Endothelial cell of umbilical vein (primary cell): ENCODE results near the gene SP3. TPM values are rescaled to one million over a fixed set of nuclear protein-coding genes. Genes with fewer than 3 reads are reported as not detected.

Experiments
- BruUV-seq: library from RNA; stranded (reverse); fragments of 400-500 nt; replicated peaks from 2 replicates; lab custom pipeline; 2021; lab: Mats Ljungman, UMichigan
- CTCF ChIA-PET: fragments of 300-600, 350-600 bp; sonication (Branson Sonifier 250); formaldehyde crosslinking; loops from one replicate; lab custom pipeline; 2021; ENCODE audit warnings: antibody characterized with exemption, inconsistent platforms; lab: Charles Lee
- POLR2A ChIA-PET: fragments of 300-600, 350-600 bp; sonication (Branson Sonifier 250); formaldehyde crosslinking; loops from one replicate; lab custom pipeline; 2021; ENCODE audit warnings: antibody characterized with exemption, inconsistent platforms; lab: Charles Lee
- DNase-seq: peaks from one replicate; pipeline ENCODE4 v3.0.0-alpha.2; 2011; ENCODE audit warnings: low read depth, low spot score
- FAIRE-seq: peaks from 2 replicates; lab custom pipeline; 2011; peaks lifted over from hg19 to GRCh38; lab: Jason Lieb, UNC
- H2AFZ ChIP-seq: 2 replicates; pipeline ENCODE4 v1.6.0; 2012; ENCODE audit warnings: low read depth, low read length, control low read depth, inconsistent platforms
- H3K27ac ChIP-seq: 2 replicates; pipeline ENCODE4 v1.5.1; 2011; ENCODE audit warnings: low read depth, mild to moderate bottlenecking, control low read depth, low read length, moderate library complexity; ENCODE audit not compliant: insufficient read depth
- H3K27me3 ChIP-seq, 2 experiments: 2 replicates each; pipeline versions ENCODE4 v1.6.0 to v1.6.1; 2011; ENCODE audit warnings: low read length in 2 of 2, mixed read lengths in 1 of 2; ENCODE audit not compliant: control insufficient read depth in 2 of 2, insufficient read depth in 2 of 2
- H3K36me3 ChIP-seq, 2 experiments: 2 replicates in 1 of 2; 3 replicates in 1 of 2; pipeline ENCODE4 v1.5.1; 2011; ENCODE audit warnings: low read length in 2 of 2, mild to moderate bottlenecking in 1 of 2, moderate library complexity in 1 of 2; ENCODE audit not compliant: control insufficient read depth in 2 of 2, insufficient read depth in 2 of 2; ENCODE audit errors: extremely low read depth in 1 of 2
- H3K4me1 ChIP-seq: 3 replicates; pipeline ENCODE4 v1.5.1; 2011; ENCODE audit warnings: mild to moderate bottlenecking, low read length; ENCODE audit not compliant: control insufficient read depth, insufficient read depth; ENCODE audit errors: extremely low read depth
- H3K4me2 ChIP-seq: 2 replicates; pipeline ENCODE4 v1.6.1; 2011; ENCODE audit warnings: low read length, control low read depth, mixed read lengths; ENCODE audit not compliant: insufficient read depth
- H3K4me3 ChIP-seq, 3 experiments: fragments of 200-600 bp in 1 of 3; sonication (generic), shearing (Covaris generic) in 1 of 3; replicated peaks in 1 of 3; 2 replicates each; pipeline ENCODE4 v1.5.1; 2011 to 2016; ENCODE audit warnings: control low read depth in 3 of 3, low read length in 3 of 3, mild to moderate bottlenecking in 2 of 3, inconsistent platforms in 1 of 3, low read depth in 1 of 3, moderate library complexity in 1 of 3; ENCODE audit not compliant: insufficient read depth in 1 of 3
- H3K79me2 ChIP-seq: 2 replicates; pipeline ENCODE4 v1.6.0; 2012; ENCODE audit warnings: low read length, inconsistent platforms; ENCODE audit not compliant: control insufficient read depth, insufficient read depth
- H3K9ac ChIP-seq: replicated peaks from 2 replicates; pipeline ENCODE3; 2011; ENCODE audit warnings: low read length, control low read depth; ENCODE audit not compliant: insufficient read depth; ENCODE audit errors: extremely low read depth
- H3K9me1 ChIP-seq: replicated peaks from 3 replicates; pipeline ENCODE4 v1.6.0; 2011; ENCODE audit warnings: mild to moderate bottlenecking, low read length; ENCODE audit not compliant: control insufficient read depth, insufficient read depth; ENCODE audit errors: extremely low read depth
- H3K9me3 ChIP-seq: replicated peaks from 2 replicates; pipeline ENCODE4 v1.5.1; 2012; ENCODE audit warnings: low read length, inconsistent platforms; ENCODE audit not compliant: control insufficient read depth, insufficient read depth
- H4K20me1 ChIP-seq: replicated peaks from 2 replicates; pipeline ENCODE3; 2011; ENCODE audit warnings: mild to moderate bottlenecking, low read length; ENCODE audit not compliant: control insufficient read depth, insufficient read depth; ENCODE audit errors: extremely low read depth
- CTCF ChIP-seq, 2 donors: IDR thresholded peaks; 1 replicate in 1 of 2; 2 replicates in 1 of 2; pipeline ENCODE4 v1.5.1; 2011; ENCODE audit warnings: low read length in 2 of 2, mild to moderate bottlenecking in 2 of 2, moderate library complexity in 2 of 2, control low read depth in 1 of 2, inconsistent platforms in 1 of 2, low read depth in 1 of 2; ENCODE audit not compliant: insufficient read depth in 1 of 2; ENCODE audit errors: extremely low read depth in 1 of 2
- EZH2 ChIP-seq: IDR thresholded peaks from 2 replicates; pipeline ENCODE4 v1.6.1; 2012; ENCODE audit warnings: borderline replicate concordance, low read depth, mild to moderate bottlenecking, moderate library complexity, low read length, inconsistent platforms; ENCODE audit not compliant: severe bottlenecking
- FOS ChIP-seq: IDR thresholded peaks from 2 replicates; pipeline ENCODE4 v1.6.1; 2011; ENCODE audit warnings: mild to moderate bottlenecking, low read length, moderate library complexity, borderline replicate concordance; ENCODE audit not compliant: insufficient read depth
- GATA2 ChIP-seq: IDR thresholded peaks from 2 replicates; pipeline ENCODE4 v1.7.0; 2011; ENCODE audit warnings: low read depth, mild to moderate bottlenecking, moderate library complexity, mixed read lengths, low read length; ENCODE audit not compliant: insufficient read length, insufficient read depth
- JUN ChIP-seq: IDR thresholded peaks from 2 replicates; pipeline ENCODE4 v1.6.1; 2011; ENCODE audit warnings: borderline replicate concordance, low read depth; ENCODE audit not compliant: insufficient read length, insufficient read depth
- MAX ChIP-seq: IDR thresholded peaks from 2 replicates; pipeline ENCODE4 v1.6.1; 2011; ENCODE audit not compliant: insufficient read depth, insufficient read length
- MYC ChIP-seq: IDR thresholded peaks from one replicate; pipeline ENCODE4 v1.6.1; 2011; ENCODE audit warnings: mild to moderate bottlenecking, low read depth, low read length
- POLR2A ChIP-seq: IDR thresholded peaks from 2 replicates; pipeline ENCODE4 v1.6.1; 2012; ENCODE audit warnings: low read depth, mild to moderate bottlenecking, control low read depth, low read length
- POLR2AphosphoS5 ChIP-seq: IDR thresholded peaks from 2 replicates; pipeline ENCODE4 v1.6.1; 2012; ENCODE audit warnings: low read depth, mild to moderate bottlenecking, control low read depth, low read length, moderate library complexity; ENCODE audit not compliant: insufficient read depth
- dilution Hi-C: fragments of 300-500 bp; cut with MboI; formaldehyde crosslinking; loops from one replicate; pipeline ENCODE4 v1.15.0; 2019; ENCODE audit warnings: low sequenced_read_pairs; ENCODE audit not compliant: extremely low pct_ligation_motif_present
- intact Hi-C: fragments of 100-400 bp; cut with micrococcal nuclease; formaldehyde crosslinking; loops from one replicate; pipeline ENCODE4 v1.10.0; 2022
- polyA plus RNA-seq, 4 experiments: library from polyadenylated mRNA; depleted of rRNA in 3 of 4; stranded (reverse) in 3 of 4; unstranded in 1 of 4; fragments of >200 nt; gene quantifications; 2 replicates each; pipeline versions ENCODE4 v1.2.1 to v1.2.3, GENCODE V29; 2011 to 2012; ENCODE audit warnings: missing spikeins in 1 of 4
- total RNA-seq: library from RNA; stranded (reverse); gene quantifications from 2 replicates; pipeline ENCODE4 v1.2.3, GENCODE V29; 2021

SP3 gene
- total and polyA plus RNA-seq, 2 donors (not counting 3 experiments of a cell fraction or from before 2014, with no cell fraction given): 23.9 to 59.0 TPM

DNA sequence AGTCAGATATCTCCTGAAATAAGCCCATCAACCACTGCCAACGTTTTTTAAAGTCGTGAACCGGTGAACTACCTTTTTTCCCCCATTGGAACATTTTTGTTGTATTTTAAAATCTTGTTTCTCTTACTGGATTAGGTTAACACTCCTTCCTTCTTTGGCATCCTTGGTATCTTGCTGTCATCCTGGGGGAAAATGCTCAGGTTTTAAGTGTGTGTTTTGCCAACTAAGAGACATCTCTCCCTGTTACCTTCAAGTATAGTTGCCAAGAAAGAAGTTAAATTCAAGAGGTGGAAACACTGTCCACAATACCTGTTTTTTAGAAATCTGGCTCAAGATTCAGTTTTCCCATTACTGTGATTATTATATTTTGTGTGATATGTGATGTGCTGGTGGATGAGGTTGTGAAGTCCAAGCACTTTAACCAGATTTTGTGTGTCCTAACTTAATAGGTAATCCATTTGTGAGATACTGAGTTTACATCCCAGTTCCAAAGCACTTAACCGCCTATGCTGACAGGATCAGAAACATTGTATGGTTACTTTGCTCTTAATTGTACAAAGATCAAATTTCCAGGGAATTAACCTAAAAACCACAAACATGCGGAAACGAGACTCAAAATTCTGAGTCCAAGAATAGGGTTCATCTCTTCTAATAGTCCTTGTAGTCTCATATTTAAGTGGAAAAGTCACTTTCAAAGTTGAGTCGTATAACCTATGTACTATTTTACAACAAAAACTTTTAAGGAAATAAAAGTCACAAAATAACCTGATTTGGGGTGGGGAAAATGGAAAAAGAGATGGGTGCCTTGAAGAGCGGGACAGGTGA lies 1.3 kb upstream of the SP3 start:
- ChIA-PET POLR2A (interaction anchor here (0.6 to 0.8 kb wide), 2 partner anchors 148 to 282 kb away, joined by 3 to 4 read pairs; partner anchors contain the start of gene OLA1), CTCF (interaction anchor here (0.6 to 1.5 kb wide), 5 partner anchors 20 to 375 kb away, joined by 3 to 5 read pairs (median 3); no protein-coding TSS in a partner anchor)
- FAIRE-seq: peak; percentile 48
- no peaks in the 10 kb centered on the region for H3K9me3 ChIP-seq
- H2AFZ ChIP-seq: peak overlapping the region; percentile 55
- TF ChIP-seq MAX: no peak
- TF ChIP-seq GATA2: no peak
- TF ChIP-seq FOS: no peak
- no peak for TF ChIP-seq CTCF (IDR thresholded peaks at IDR 0.05; ENCODE audit: extremely low read depth in 1 of 2, insufficient read depth in 1 of 2, low read depth in 1 of 2, low read length in 2 of 2)
- no peak for TF ChIP-seq EZH2
- no peak for TF ChIP-seq MYC
- TF ChIP-seq JUN: no peak
- TF ChIP-seq POLR2AphosphoS5: no peak
- TF ChIP-seq POLR2A: no peak
- peak overlapping the region; percentile 98 for H3K9ac ChIP-seq
- H3K4me1 ChIP-seq: peaks cover 14% of the 10 kb centered on the region
- DNase-seq: no peak
- peak overlapping the region; percentile 90 for H3K27ac ChIP-seq
- no peaks in the 10 kb centered on the region for H3K9me1 ChIP-seq
- H3K27me3 ChIP-seq: no peaks in the 10 kb centered on the region
- no peaks in the 10 kb centered on the region for H4K20me1 ChIP-seq
- intact Hi-C loops (no loop called here), dilution Hi-C loops (no loop called here)
- no TSS peak for BruUV-seq
- H3K79me2 ChIP-seq: peaks cover 20% of the 10 kb centered on the region
- H3K4me2 ChIP-seq: peak overlapping the region; percentile 97
- peak overlapping the region; percentile 61 to 92 (median 87) for H3K4me3 ChIP-seq
- H3K36me3 ChIP-seq: no peaks in the 10 kb centered on the region
